H4 (cell line): ENCODE data around the gene KYAT1. TPM values are rescaled to one million over a fixed set of nuclear protein-coding genes. Genes with fewer than 3 reads are reported as not detected.
"Not testable (repeated sequence)": the region's sequence is repeated elsewhere in the genome, so short reads cannot be mapped to it uniquely, and the experiment has no call there.

Experiments used
- DNase-seq: peaks from one replicate; pipeline ENCODE4 v3.0.0-alpha.2; 2015; ENCODE audit warnings: low spot score
- total RNA-seq: library from RNA; depleted of rRNA; stranded (reverse); fragments of >200 nt; shearing (Covaris generic); gene quantifications from 2 replicates; pipeline ENCODE4 v1.2.3, GENCODE V29; 2014

Gene KYAT1
- total RNA-seq, 1 experiment from 2014 or later: 7.1 TPM

- no peak for DNase-seq
Measured at GRCh38 chr9:128885376-128885775, 3.6 kb upstream of the KYAT1 start.

GRCh38 chr9:128884164-128884563 is 2.4 kb upstream of the KYAT1 start:
- DNase-seq: no peak

- peak; percentile 3 for DNase-seq
Measured at GRCh38 chr9:128882677-128883603, 1.2 kb upstream of the KYAT1 start.

GRCh38 chr9:128877852-128878251 is 3.9 kb downstream of the KYAT1 start:
- no peak for DNase-seq

- not testable (repeated sequence) for DNase-seq
Measured at GRCh38 chr9:128870941-128871265, 10.8 kb downstream of the KYAT1 start.

GRCh38 chr9:128870128-128870940 is 11.4 kb downstream of the KYAT1 start:
- DNase-seq: no peak

- peak; percentile 42 for DNase-seq
Measured at GRCh38 chr9:128863647-128864046, 18.1 kb downstream of the KYAT1 start.

- no peak for DNase-seq
Measured at GRCh38 chr9:128862401-128862851, 19.3 kb downstream of the KYAT1 start.

- DNase-seq: no peak
Measured at GRCh38 chr9:128861501-128861900, 20.2 kb downstream of the KYAT1 start.

GRCh38 chr9:128860937-128861336 is 20.8 kb downstream of the KYAT1 start:
- no peak for DNase-seq

GRCh38 chr9:128858476-128858875 is 23.3 kb downstream of the KYAT1 start:
- DNase-seq: not testable (repeated sequence)

GRCh38 chr9:128854454-128854853 is 27.3 kb downstream of the KYAT1 start:
- DNase-seq: not testable (repeated sequence)

GRCh38 chr9:128852646-128853045 is 29.1 kb downstream of the KYAT1 start:
- DNase-seq: not testable (repeated sequence)

GRCh38 chr9:128851779-128852600 is 29.8 kb downstream of the KYAT1 start:
- not testable (repeated sequence) for DNase-seq

GRCh38 chr9:128851024-128851423 is 30.7 kb downstream of the KYAT1 start:
- not testable (repeated sequence) for DNase-seq

GRCh38 chr9:128847803-128848202 is 33.9 kb downstream of the KYAT1 start:
- DNase-seq: no peak

- no peak for DNase-seq
Measured at GRCh38 chr9:128846680-128847030, 35.1 kb downstream of the KYAT1 start.

GRCh38 chr9:128845186-128845931 is 36.4 kb downstream of the KYAT1 start:
- DNase-seq: no peak

- not testable (repeated sequence) for DNase-seq
Measured at GRCh38 chr9:128843171-128843570, 38.6 kb downstream of the KYAT1 start.

GRCh38 chr9:128841694-128842492 is 39.9 kb downstream of the KYAT1 start:
- no peak for DNase-seq
